NCI-H226 (cell line): ENCODE results near the gene CCDC80.

Experiments
- DNase-seq: peaks from one replicate; pipeline ENCODE4 v3.0.0-alpha.2; 2015

CCDC80 gene

GRCh38 chr3:112656043-112656442 lies 15.1 kb upstream of the CCDC80 start:
- DNase-seq = no peak

- DNase-seq = no peak
Observed at GRCh38 chr3:112654979-112655378, 14.0 kb upstream of the CCDC80 start.

DNA sequence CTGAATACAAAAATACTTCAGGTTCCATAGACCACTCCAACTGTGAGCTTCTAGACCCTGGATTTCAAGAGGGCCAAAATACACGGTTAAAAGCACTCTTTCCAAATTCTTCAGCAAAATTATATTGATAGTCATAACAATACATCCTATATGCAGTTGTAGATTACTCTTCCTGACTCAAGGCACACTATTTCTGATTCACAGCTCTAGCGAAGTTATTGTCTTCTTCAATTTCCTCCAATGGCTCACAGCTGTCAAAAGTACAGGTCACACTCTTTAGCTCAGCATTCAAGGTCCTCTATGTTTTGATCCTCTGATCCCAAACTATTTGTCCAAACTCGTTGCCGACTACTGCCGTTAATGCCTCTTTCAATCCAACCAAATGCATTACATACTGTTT lies 13.5 kb upstream of the CCDC80 start:
- DNase-seq = no peak

GRCh38 chr3:112653881-112654300 lies 12.9 kb upstream of the CCDC80 start:
- peak; percentile 88 for DNase-seq

- peak; percentile 97 for DNase-seq
Observed at GRCh38 chr3:112653209-112653871, 12.4 kb upstream of the CCDC80 start.

GRCh38 chr3:112651516-112651915 lies 10.6 kb upstream of the CCDC80 start:
- peak; percentile 77 for DNase-seq

DNA sequence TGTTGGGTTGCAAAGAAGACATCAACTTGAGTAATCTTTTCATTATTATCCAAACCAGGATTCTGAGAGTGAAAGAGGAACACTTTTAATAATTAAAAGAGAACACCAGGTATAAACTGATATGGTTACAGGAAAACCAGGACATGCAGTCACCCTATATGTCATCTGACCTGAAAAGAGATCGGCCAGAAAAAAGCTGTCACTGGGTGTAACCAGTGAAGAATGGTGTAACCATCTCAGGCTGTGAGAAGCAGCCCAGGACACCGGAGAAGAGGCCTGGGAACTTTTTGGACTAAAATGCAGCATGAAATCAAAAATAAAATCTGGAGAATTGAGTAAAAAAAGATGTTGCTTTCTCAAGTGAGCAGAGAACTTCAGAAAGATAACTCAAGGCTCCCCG lies 10.1 kb upstream of the CCDC80 start:
- no peak for DNase-seq

DNA sequence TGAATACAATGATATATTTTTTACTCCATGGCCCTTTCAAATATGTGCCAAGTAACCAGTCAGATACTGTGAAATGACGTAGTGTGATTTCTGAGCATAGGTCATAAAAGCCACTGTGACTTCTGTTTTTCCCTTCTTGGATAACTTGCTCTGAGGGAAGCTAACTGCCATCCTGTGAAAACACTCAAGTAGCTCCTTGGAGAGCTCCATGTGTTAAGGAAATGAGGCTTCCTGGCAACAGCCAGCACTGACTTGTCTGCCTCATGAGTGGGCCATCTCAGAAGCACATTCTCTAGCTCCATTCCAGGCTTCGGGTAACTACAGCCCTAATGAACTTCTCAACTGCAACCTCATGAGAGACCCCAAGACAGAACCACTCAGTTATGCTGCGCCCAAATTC lies 9.5 kb upstream of the CCDC80 start:
- no peak for DNase-seq

DNA sequence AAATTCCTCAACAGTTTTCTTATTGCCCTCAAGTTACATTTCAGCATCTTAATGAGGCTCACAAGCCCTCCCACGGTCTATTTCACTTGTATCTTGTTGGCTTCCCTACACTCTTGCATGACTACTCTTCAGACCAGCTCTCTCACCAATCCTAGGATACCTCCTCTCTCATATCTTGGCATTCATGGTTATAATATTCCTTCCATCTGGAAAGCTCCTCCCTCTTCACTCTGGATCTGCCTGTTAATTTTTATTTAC lies 8.5 kb upstream of the CCDC80 start:
- DNase-seq = peak; percentile 94

- peak; percentile 88 for DNase-seq
Observed at GRCh38 chr3:112647122-112647521, 6.2 kb upstream of the CCDC80 start.

- no peak for DNase-seq
Observed at GRCh38 chr3:112646623-112647022, 5.7 kb upstream of the CCDC80 start.

DNA sequence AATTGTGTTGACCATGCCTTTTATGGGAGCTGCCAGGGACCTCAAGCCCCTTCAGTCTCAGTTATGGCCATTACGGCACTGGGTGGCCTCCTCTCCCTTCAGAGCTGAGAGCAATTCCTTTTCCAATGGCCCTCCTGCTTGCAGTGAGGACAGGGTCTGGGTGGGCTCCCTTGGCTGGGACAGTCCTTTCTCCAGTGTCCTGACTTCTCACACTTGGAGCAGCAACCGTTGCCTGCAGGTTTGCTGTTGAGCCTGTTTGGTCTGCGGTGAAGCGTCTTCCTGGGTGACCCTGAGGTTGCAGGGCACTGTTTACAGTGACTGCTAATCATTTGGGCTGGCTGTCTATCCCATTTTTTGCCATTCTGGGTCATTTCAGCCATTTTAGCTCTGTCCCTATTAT lies 3.5 kb upstream of the CCDC80 start:
- no peak for DNase-seq

DNA sequence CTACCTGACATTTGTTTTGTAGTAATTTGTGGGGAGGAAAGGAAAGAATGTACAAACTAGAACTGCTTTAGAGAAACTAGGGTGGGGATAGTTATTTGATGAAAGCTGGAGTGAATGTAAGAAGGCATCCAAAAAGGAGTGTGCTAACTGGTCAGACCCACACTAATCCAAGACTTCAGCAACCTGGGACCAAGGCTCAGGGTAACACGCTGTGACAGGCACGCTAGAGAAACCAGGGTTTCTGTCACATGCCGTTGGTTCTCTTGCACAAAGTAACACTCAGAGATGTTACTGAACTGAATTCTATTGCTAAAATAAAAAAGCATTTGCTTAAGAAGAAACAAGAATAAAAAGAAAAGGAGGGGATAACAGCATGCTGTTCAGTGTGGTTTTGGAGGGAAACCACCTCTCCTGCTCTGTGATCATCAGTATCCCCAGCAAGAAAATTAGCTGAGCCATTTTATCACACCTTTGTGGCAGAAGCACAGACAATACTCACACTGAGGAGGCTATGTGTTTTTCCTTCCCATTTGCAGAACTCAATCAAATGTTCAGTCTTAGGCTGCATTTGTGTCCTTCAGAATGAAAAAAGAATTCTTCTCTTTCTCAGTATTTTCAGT lies 2.8 kb upstream of the CCDC80 start:
- DNase-seq = no peak

- peak; percentile 84 for DNase-seq
Observed at GRCh38 chr3:112642912-112643506, 2.1 kb upstream of the CCDC80 start.

GRCh38 chr3:112640276-112640929 lies 540 bp downstream of the CCDC80 start:
- DNase-seq = peak; percentile 71

- peak; percentile 49 for DNase-seq
Observed at GRCh38 chr3:112639455-112640225, 1.3 kb downstream of the CCDC80 start.

DNA sequence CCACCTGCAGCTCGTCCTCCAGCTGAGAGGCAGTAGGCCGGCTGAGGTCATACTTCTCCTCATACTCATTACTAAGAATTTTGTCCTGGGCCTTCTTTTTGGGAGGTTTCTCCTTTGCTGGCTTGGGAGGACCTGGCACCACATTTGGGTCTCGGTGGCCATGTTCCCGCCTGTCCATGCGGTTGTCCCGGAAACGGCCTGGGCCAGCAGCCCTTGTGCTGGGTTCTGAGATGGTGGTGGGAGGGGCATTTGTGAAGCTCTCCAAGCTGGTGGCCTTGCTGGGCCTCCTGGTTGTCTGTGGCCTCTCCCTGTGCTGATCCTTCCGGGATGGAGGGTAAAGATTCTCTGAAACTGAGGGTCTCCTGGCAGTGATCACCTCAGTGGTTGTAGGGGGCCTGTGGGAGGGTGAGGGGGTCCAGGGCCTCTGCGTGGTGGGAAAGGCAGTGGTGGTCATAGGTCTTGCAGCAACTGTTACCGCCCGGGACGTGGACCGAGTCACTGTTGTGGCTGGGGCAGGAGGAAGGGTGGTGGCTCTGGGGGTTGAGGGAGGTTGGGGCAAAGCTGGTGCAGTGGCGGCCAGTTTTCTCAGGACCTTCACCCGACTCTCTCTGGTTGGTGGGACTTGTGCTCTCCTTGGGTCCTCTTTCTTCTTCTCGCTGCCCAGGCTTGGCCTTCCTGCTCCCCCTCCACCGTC lies 2.5 kb downstream of the CCDC80 start:
- DNase-seq = no peak

DNA sequence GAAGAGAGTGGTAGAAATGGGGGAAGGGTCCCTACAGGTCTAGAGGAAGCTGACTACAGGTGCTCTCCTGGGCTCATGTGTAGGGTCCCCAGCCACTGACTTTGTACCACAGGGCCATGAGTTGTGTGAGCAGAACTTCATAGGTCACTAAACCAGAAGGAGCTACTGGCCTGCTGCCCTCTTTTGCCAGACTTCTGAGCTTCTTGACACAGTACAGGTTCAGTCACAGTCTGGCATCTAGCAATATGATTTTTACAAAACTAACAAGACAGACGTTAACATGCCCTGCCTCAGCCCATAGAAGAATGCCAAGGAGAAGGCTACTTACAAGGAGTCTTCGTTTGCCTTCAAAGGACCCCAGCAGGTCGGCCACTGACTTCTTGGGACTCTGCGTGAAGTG lies 3.2 kb downstream of the CCDC80 start:
- DNase-seq = no peak

- peak; percentile 79 for DNase-seq
Observed at GRCh38 chr3:112635674-112636073, 5.3 kb downstream of the CCDC80 start.

GRCh38 chr3:112634786-112635541 lies 6.0 kb downstream of the CCDC80 start:
- no peak for DNase-seq

DNA sequence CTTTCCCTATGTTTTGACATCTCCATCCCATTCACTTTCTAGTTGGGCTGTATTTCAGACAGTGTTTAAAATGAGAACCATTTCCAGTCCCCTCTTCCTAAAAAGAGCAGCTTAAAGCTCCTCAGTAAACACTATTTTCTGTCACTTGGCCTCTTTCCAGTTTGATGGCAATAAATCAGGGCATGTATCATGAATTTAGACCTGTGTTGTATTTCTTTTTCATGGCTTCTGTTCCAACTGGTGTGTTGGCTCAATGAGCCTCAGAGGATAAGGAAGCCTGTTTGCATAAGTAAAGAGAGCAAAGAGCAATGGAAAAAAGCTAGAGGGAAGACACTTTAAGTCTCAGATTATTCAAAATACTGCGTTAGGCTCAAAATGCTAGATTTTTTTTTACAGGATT lies 7.2 kb downstream of the CCDC80 start:
- DNase-seq = no peak

GRCh38 chr3:112633191-112633590 lies 7.8 kb downstream of the CCDC80 start:
- DNase-seq = no peak
